ENCODE results near the gene DCAF7.
A peak's percentile ranks its signal among the peaks of the same experiment; 100 is the strongest.

The DCAF7 gene

GRCh38 chr17:63588797-63589196 is 38.5 kb downstream of the DCAF7 start:
- DNase-seq (ENCODE audit: low read depth) = no peak

- DNase-seq (ENCODE audit: low read depth) = no peak
Observed at GRCh38 chr17:63589646-63590045, 39.4 kb downstream of the DCAF7 start.

- DNase-seq (ENCODE audit: low read depth) = no peak
Observed at GRCh38 chr17:63592797-63593196, 42.5 kb downstream of the DCAF7 start.

GRCh38 chr17:63595132-63595531 is 44.9 kb downstream of the DCAF7 start:
- DNase-seq (ENCODE audit: low read depth) = no peak

DNA sequence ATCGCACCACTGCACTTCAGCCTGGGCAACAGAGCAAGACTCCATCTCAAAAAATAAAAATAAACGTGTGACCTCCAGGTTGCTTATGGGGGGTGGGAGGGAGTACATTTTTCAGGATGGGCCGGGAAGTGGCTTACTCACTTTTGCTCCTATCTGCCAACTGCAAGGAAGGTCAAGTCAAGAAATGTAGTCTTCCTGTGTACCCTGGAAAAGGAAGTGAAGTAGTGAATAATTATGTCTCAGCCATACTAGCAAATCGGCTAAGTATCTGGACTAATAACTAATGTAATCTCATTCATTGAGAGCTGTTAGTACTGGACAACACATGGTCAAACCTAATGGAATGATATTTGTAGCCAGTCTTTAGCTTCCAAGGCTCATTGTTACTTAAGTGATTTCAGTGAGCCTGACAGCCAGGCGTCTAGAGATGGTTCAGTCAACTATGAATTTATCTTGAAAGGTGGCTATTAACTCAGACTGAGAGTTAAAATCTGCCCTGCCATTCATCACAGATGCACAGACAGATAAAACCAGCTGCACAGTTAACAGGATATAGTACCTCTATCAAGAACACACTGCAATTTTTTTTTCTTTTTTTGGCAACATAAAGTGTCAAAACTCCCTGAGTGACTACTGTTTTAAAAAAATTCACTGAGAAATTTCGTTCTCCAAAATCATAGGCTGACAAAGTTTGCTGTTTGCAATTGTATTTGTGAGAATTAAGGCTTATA is 46.7 kb downstream of the DCAF7 start:
- DNase-seq (ENCODE audit: low read depth) = no peak

GRCh38 chr17:63598281-63598680 is 48.0 kb downstream of the DCAF7 start:
- no peak for DNase-seq (ENCODE audit: low read depth)

- peak; percentile 60 for DNase-seq (ENCODE audit: low read depth)
Observed at GRCh38 chr17:63600569-63601438, 50.5 kb downstream of the DCAF7 start, which contains the start of gene TACO1. Gene TACO1, plus strand, starts transcription at chr17:63600895. Its CDS starts 189 bp downstream, at chr17:63601084.

- DNase-seq (ENCODE audit: low read depth) = no peak
Observed at GRCh38 chr17:63601439-63602371, 51.4 kb downstream of the DCAF7 start.

DNA sequence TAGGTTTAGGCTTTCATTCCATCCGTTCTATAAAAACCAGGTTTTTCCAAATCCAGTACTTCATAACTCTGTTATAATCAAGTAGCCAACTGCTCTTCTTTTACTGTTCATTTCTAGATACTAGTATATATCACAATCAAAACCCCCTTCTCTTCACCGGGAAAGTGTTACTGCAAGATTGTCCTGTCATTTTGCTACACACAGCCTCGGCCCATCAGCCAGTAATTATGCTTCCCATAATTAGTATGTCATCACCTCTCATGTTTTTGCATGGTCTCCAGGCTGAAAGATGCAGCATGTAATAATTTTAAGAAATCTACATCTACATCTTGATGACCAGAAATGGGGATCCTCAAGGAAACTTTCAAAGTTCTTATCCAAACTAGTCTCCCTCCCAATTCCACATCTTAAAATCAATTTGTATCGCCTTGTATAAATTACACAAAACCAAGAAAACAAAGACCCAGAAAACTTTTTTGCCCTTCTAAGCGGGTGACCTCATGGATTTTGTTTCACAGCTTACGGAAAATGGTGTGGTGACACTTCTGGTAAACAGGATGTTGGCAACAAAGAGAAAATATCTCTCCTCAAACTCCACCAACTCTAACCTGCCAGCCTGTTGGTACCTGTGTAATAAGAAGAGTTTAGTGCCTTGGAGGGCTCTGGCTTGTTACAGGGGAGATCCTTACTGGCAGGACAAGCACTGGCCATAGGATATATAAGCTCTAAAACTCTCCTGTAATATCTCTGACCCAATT is 59.7 kb downstream of the DCAF7 start:
- no peak for DNase-seq (ENCODE audit: low read depth)

DNA sequence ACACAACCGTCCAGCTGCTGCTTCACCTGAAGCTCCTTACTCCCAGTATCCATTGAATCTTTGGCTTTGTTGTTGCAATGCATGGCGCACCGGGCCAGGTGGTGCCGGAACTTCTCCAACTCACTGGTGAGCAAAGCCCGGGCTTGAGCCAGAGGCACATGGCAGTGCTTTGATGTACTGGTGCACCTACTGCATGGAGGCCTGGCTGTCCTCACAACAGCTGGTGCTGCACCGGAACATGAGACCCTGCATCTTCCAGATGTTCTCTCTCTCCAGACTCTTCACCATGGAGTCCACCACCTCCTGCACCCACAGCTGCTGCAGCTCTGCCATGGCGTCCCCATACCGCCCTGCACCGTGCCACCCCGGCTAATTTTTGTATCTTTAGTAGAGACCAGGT is 60.6 kb downstream of the DCAF7 start:
- DNase-seq (ENCODE audit: low read depth) = no peak

- DNase-seq (ENCODE audit: low read depth) = no peak
Observed at GRCh38 chr17:63611354-63611753, 61.1 kb downstream of the DCAF7 start.

- no peak for DNase-seq (ENCODE audit: low read depth)
Observed at GRCh38 chr17:63613663-63614062, 63.4 kb downstream of the DCAF7 start.

DNA sequence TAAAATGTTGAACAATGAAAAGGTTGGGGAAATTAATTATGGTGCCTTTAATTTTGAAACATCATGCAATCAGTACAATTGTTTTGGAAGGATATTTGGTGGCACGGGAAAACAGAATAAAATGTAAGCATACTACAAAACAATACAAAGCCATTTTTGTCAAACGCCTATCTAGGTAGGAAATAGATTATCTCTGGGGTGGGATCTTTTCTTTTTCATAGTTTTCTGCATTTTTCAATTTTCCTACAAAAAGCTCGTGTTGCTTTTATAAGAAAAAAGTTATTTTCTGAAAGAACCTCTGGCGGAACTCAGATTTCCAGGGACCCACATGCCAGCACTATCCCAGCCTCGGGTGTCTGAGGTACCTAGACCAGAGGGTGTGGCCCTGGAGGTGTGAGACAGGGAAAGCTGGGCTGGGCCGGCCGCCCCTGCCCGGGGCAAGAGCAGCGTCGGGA is 71.0 kb downstream of the DCAF7 start:
- no peak for DNase-seq (ENCODE audit: low read depth)

- peak; percentile 100 for DNase-seq (ENCODE audit: low read depth)
Observed at GRCh38 chr17:63621684-63622573, 71.7 kb downstream of the DCAF7 start, which contains the start of gene MAP3K3. Gene MAP3K3, plus strand, starts transcription at chr17:63622417. Its CDS starts 343 bp downstream, at chr17:63622760.

DNA sequence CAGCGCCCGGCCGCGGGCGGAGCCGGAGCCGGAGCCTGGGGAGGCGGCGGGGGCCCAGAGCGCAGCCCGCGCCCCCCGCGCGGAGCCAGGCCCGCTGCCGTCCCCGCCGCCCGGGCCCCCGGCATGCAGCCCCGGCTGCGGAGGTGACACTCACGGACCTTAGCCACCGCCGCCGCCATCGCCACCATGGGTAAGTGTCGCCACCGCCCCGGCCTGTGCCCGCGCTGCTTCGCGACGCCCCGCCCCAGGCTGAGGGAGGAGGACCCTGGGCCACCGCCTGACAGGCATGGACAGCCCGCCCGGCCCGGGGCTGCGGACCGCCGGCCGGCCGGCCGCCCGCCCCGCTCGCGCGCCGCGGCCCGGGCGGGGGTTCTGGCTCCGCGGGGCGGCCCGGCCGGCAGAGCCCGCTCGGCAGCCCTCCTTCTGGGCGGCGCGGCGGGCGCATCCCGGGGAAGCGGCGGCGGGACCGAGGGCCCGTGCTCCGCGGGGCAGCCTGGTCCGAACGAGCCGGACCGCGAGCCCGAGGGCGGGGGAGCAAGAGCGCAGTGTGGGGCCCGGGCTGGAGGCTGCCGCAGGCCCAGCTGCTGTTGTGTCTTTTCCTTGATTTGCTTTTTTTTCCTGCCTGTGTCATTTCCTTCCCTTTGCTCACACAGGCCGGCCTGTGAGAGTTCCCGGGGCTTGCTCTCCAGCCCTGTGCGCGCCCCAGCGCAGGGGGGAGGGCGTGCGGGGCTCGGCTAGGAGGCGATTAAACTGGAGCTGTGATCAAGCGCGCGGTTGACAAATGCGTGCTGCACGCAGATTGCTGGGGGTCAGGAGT is 72.5 kb downstream of the DCAF7 start:
- no peak for DNase-seq (ENCODE audit: low read depth)

GRCh38 chr17:63623786-63624530 is 73.7 kb downstream of the DCAF7 start:
- no peak for DNase-seq (ENCODE audit: low read depth)

GRCh38 chr17:63624531-63624880 is 74.2 kb downstream of the DCAF7 start:
- DNase-seq (ENCODE audit: low read depth) = no peak

GRCh38 chr17:63626551-63627180 is 76.4 kb downstream of the DCAF7 start:
- no peak for DNase-seq (ENCODE audit: low read depth)
